BLaER1 treated with 17β-estradiol and CSF1 and Interleukin-3, amounts not matched to agents 10 nM and 100 nM (cell line): ENCODE data around the gene TSPY9.
"Not testable (repeated sequence)": the region's sequence is repeated elsewhere in the genome, so short reads cannot be mapped to it uniquely, and the experiment has no call there.

Experiments used
- H3K27ac ChIP-seq, 11 experiments: shearing (Covaris generic); formaldehyde crosslinking; 2 replicates each; pipeline ENCODE4 v1.8.1; 2022
- H3K27me3 ChIP-seq, 11 experiments: shearing (Covaris generic); formaldehyde crosslinking; 2 replicates each; pipeline ENCODE4 v1.8.1; 2022
- H3K36me3 ChIP-seq, 11 experiments: shearing (Covaris generic); formaldehyde crosslinking; 2 replicates each; pipeline ENCODE4 v1.8.1; 2022
- H3K4me1 ChIP-seq, 10 experiments: shearing (Covaris generic); formaldehyde crosslinking; 2 replicates each; pipeline ENCODE4 v1.8.1; 2022
- H3K4me2 ChIP-seq, 11 experiments: shearing (Covaris generic); formaldehyde crosslinking; 2 replicates each; pipeline ENCODE4 v1.8.1; 2022
- H3K4me3 ChIP-seq, 10 experiments: shearing (Covaris generic); formaldehyde crosslinking; 2 replicates each; pipeline ENCODE4 v1.8.1; 2022
- H3K9ac ChIP-seq, 11 experiments: shearing (Covaris generic); formaldehyde crosslinking; 2 replicates each; pipeline ENCODE4 v1.8.1; 2022
- H3K9me3 ChIP-seq, 11 experiments: shearing (Covaris generic); formaldehyde crosslinking; replicated peaks in 1 of 11; 2 replicates each; pipeline ENCODE4 v1.8.1; 2022
- H4K20me1 ChIP-seq, 11 experiments: shearing (Covaris generic); formaldehyde crosslinking; 2 replicates each; pipeline ENCODE4 v1.8.1; 2022

The TSPY9 gene

GRCh38 chrY:9486967-9487366, at the start of gene TSPY9:
TSS of gene TSPY9 (plus strand) at chrY:9487267. CDS start at chrY:9487313, 46 bp downstream.
- H3K4me3 ChIP-seq, H4K20me1 ChIP-seq, H3K9me3 ChIP-seq, H3K27ac ChIP-seq, H3K4me2 ChIP-seq, H3K27me3 ChIP-seq, H3K4me1 ChIP-seq, H3K9ac ChIP-seq, H3K36me3 ChIP-seq: not testable (repeated sequence)

- H3K4me2 ChIP-seq, H3K4me3 ChIP-seq, H3K36me3 ChIP-seq, H3K27ac ChIP-seq, H3K9ac ChIP-seq, H3K27me3 ChIP-seq, H3K4me1 ChIP-seq, H3K9me3 ChIP-seq, H4K20me1 ChIP-seq: not testable (repeated sequence)
These were observed 20.4 kb upstream of the TSPY9 start, which contains the start of gene TSPY1 for GRCh38 chrY:9466655-9467054. TSS of gene TSPY1 (plus strand) at chrY:9466955. CDS start at chrY:9467001, 46 bp downstream.

- not testable (repeated sequence) for H3K9ac ChIP-seq, H4K20me1 ChIP-seq, H3K4me2 ChIP-seq, H3K4me1 ChIP-seq, H3K36me3 ChIP-seq, H3K4me3 ChIP-seq, H3K27me3 ChIP-seq, H3K9me3 ChIP-seq, H3K27ac ChIP-seq
These were observed 17.3 kb downstream of the TSPY9 start for GRCh38 chrY:9504396-9504795.

GRCh38 chrY:9516287-9516686, 29.2 kb downstream of the TSPY9 start:
- H3K27ac ChIP-seq, H3K9ac ChIP-seq, H3K9me3 ChIP-seq, H3K36me3 ChIP-seq, H4K20me1 ChIP-seq, H3K4me2 ChIP-seq, H3K4me3 ChIP-seq, H3K4me1 ChIP-seq, H3K27me3 ChIP-seq: not testable (repeated sequence)

GRCh38 chrY:9527580-9527979, 40.5 kb downstream of the TSPY9 start, which contains the start of gene TSPY10:
TSS of gene TSPY10 (plus strand) at chrY:9527880. CDS start at chrY:9527926, 46 bp downstream.
- H3K9me3 ChIP-seq, H3K4me1 ChIP-seq, H3K4me3 ChIP-seq, H3K9ac ChIP-seq, H3K36me3 ChIP-seq, H3K27ac ChIP-seq, H4K20me1 ChIP-seq, H3K27me3 ChIP-seq, H3K4me2 ChIP-seq: not testable (repeated sequence)
